Posterior cingulate gyrus (tissue), 11 donors: ENCODE data around the gene VAPA.

Experiments used
- DNase-seq, 10 donors: peaks; one replicate each; pipeline versions ENCODE4 v3.0.0 to v3.0.0-alpha.2; 2020 to 2021; ENCODE audit warnings: mixed read lengths in 3 of 10
- intact Hi-C: fragments of 100-400 bp; cut with DNase I; formaldehyde crosslinking; loops from one replicate; pipeline ENCODE4 v1.15.1; 2023

The VAPA gene

DNA sequence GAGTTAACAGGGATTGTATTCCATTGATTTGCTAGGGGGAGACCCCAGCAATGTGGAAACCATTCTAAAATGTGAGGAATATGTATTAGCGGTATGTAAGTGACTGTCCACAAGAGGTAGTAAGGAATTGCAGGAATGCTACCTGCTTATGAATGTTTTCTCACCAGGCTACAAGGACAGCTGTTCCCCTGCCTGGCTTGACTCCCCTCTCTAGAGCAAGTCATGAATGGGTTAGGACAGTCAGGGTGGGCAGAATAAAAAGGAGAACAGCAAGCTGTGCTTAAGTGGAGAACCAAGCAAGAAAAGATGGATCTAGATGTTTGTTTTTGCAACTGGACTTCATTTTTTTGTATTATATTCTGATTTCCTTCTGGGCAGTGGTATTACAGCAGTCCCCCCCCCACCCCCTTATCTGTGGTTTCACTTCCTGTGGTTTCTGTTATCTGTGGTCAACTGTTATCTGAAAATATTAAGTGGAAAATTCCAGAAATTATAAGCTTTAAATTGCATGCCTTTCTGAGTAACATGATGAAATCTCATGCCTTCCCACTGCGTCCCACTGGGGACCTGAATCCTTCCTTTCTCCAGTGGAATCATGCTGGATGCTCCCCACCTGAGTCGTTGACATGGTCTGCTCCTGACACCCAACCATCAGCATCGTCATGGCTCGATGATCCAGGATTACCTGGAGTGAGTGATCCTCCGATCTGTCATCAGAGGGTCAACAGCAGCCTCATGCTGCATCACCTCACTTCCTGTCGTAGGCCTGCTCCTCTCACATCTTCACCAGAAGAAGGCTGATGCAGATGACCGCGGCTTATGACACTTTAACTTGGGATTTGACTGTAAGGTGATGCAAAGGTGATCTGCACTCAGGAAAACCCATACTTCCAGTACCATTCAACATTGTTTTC lies 52.2 kb downstream of the VAPA start:
- DNase-seq = no peak
- intact Hi-C loops = no loop called here

DNA sequence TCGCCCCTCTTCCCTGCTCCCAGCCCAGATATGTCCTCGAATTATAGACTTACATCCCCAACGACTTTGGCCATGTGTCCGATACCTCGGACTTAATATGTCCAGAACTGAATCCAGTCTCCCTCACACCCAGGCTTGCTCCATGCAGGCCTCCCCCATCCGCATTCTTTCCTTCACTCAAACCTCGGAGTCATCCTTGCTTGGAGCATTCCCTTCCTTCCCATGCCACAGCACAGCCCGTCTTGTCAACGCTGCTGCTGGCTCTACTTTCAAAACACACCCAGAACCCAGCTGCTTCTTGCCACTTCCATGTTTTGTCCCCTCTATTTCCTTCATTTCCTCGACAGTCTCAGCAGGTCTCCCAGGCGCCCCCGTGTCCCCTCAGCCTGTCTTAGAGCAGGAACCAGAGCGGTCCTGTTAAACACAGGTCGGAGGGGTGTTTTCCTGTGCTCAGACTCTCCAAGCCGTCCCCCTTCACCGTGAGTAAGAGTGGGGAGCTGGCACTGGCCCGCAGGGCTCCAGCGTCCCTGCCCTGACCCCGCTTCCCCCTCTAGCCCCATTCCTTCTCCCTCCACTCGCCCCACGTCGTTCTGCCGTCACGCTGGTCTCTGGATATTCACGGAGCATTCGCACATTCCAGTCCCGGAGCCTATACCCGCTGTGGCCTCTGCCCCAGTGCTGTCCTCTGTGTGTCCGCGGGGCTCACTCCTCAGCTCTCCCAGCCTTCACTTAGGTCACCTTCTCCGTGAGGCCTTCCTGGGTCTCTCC lies 54.4 kb downstream of the VAPA start:
- no peak for DNase-seq
- intact Hi-C loops = no loop called here

GRCh38 chr18:9969247-9969646 lies 55.4 kb downstream of the VAPA start:
- intact Hi-C loops = no loop called here
- DNase-seq = no peak

- DNase-seq = peak in 6 of 10 donors; percentile 50 to 93 (median 78)
- intact Hi-C loops = loop anchor here (1.0 kb wide), 1 partner anchor 549 kb away; no protein-coding TSS in a partner anchor
These were observed 57.6 kb downstream of the VAPA start for GRCh38 chr18:9971313-9971920.

- no peak for DNase-seq
- intact Hi-C loops = no loop called here
These were observed 59.7 kb downstream of the VAPA start for GRCh38 chr18:9973470-9973869.

DNA sequence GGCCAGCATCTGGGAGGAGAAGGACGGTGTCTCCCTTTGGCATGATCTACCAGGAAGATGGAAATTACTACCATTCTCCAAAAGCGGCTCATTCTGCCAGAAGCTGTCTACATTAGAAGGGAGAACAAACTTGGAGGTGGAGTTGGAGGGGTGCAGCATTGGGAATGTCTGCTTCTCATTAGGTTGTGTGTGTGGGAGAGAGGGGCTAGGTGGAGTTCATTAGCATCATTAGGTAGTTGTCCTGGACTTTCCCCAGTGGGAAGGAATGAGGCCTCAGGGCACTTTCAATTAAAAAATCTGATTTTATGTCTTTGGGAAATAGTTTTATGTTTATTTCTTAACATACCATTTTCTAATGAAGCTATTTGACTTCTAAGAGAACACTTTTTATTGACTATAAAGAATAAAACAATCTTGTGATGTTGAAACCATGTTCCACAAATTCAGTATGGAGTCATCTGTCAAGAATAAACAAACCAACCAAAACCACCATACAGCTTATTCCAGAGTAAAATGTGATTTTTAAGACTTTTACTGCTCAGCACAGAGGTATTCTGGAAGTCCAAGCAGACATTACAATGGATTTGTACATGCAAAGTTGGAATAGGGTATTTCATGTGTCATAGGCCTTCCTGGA lies 60.6 kb downstream of the VAPA start:
- no peak for DNase-seq
- intact Hi-C loops = no loop called here

GRCh38 chr18:9975658-9976057 lies 61.8 kb downstream of the VAPA start:
- DNase-seq = no peak
- intact Hi-C loops = no loop called here

DNA sequence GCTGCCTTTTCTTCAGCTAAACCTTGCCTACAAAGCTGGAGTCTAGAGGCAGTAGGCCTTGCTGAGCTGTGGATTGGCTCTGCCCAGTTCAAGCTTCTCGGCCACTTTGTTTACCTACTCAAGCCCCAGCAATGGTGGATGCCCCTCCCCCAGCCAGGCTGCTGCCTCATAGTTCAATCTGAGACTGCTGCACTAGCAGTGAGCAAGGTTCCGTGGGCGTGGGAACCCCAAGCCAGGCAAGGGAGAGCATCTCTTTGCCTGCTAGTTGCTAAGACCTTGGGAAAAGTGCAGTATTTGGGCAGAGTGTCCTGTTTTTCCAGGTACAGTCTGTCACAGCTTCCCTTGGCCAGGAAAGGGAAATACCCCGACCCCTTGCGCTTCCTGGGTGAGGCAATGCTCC lies 68.9 kb downstream of the VAPA start:
- intact Hi-C loops = no loop called here
- DNase-seq = no peak

DNA sequence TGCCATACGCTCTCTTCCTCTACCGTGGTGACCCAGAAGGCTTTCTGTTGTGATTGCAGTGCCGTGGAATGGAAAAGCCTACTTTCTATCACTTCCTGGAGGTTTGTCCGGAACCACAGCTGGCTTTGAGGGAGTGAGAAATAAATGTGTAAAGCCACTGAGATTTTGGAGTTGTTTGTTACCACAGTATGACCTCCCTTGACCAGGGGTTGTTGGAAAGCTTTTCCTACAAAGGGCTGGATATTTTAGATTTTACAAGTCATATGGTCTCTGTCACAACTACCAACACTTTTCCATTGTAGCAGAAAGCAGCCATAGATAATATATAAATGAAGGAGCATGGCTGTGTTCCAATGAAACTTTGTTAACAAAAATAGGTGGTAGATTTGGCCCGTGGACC lies 70.3 kb downstream of the VAPA start:
- DNase-seq = no peak
- intact Hi-C loops = no loop called here

DNA sequence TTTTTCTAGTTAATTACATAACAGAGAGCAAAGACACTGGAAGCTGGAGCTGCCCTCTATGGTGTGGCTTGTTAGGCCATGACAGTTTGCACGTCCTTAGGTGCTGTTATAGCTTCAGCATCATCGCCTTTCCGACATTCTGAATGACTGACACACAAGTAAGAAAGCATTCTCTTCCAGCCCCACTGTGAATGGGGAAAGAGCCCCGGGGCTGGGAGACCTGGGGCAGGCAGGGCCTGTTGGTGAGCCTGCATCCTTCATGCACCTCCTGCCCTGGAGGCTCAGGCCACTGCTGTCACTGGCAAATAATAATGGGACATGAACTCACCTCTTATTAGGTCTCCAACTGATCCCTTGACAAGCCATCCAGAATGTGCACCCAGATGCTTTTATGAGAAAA lies 71.8 kb downstream of the VAPA start:
- intact Hi-C loops = no loop called here

GRCh38 chr18:9986156-9986930 lies 72.5 kb downstream of the VAPA start:
- no peak for DNase-seq
- intact Hi-C loops = no loop called here

More for the DNA sequence above, 71.8 kb downstream of the VAPA start:
- DNase-seq = no peak

GRCh38 chr18:9987345-9987744 lies 73.5 kb downstream of the VAPA start:
- intact Hi-C loops = no loop called here
- no peak for DNase-seq

- intact Hi-C loops = no loop called here
- peak in 3 of 10 donors; percentile 42 to 86 (median 72) for DNase-seq
These were observed 74.1 kb downstream of the VAPA start for GRCh38 chr18:9987931-9988330.

DNA sequence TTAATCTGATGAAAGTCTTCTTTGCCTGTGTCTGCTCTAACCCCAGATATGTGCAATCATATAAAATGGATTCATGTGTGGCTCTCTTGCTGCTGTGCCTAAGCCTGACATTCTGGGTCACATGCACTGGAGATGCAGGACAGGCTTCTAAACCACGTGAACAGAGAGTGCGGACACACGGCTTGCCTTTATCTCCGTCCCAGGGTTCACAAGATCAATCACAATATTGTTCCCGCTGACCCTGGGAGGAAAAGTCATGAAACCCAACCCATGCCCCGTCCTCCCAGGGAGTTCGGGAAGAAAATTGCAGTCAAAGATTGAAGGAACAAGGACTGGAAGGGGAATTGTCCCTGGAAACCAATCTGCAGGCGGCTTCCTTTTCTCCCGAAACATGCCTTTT lies 74.8 kb downstream of the VAPA start:
- intact Hi-C loops = no loop called here
- no peak for DNase-seq

DNA sequence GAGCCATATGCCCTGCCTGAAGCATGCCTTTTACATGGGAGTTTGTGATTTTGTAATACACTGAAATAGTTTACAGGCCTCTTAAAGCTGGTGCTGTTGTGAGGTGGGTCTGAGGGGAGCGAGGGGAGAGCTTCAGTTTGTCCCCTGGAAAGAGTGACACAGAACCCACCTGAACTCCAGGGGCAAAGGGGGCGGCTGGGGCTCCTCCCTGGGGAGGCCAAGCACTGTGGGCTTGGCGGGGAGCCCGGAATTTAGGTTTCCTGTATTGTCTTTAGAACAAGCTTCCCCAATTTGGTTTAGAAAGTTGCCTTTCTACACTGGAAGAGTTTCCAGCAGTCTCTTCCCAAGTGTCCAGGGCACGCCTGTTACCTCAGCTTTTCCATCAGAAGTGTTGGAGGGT lies 75.7 kb downstream of the VAPA start:
- no peak for DNase-seq
- intact Hi-C loops = no loop called here

- DNase-seq = no peak
- intact Hi-C loops = no loop called here
These were observed 77.5 kb downstream of the VAPA start for GRCh38 chr18:9991011-9992000.

- DNase-seq = no peak
- intact Hi-C loops = no loop called here
These were observed 78.6 kb downstream of the VAPA start for GRCh38 chr18:9992300-9992972.

DNA sequence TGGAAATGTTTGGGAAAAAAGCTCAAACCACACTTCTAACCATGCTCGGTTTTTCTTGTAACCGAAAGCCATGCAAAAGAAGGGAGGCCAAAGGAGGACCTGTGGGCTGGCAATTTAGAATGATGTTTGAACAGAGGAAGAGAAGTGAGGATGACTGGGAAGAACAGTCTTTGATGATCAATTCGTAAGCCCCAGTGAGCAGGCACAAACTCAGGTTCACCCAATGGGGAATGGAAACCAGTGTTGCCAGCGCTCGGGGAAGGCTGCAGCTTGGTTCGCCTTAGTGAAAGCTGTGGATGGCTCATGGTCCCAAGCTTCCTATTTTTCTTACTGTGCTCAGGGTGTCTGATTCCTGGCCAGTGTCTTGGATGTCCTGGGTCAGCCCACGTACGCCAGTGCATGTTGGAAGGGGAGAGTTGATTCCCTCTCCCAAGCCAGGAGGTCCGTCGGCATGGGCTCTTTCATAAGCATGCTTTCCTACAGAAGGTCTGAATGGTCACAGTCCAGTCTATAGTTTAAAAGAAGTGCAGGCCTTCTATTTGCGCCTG lies 79.2 kb downstream of the VAPA start:
- intact Hi-C loops = no loop called here
- no peak for DNase-seq
